Neural cell (in vitro differentiated cells): ENCODE results near the gene RUSF1. TPM values are rescaled to one million over a fixed set of nuclear protein-coding genes. Genes with fewer than 3 reads are reported as not detected.

ENCODE experiments used
- H2AFZ ChIP-seq: fragments of 200-600, 300-800 bp; sonication (generic), shearing (Covaris generic); 2 replicates; pipeline ENCODE4 v1.6.0; 2014; ENCODE audit warnings: low read depth, mild to moderate bottlenecking, antibody characterized with exemption, low read length, moderate library complexity
- H3F3A ChIP-seq: fragments of 200-600 bp; shearing (Covaris generic); 2 replicates; pipeline ENCODE4 v1.6.1; 2016; ENCODE audit warnings: mild to moderate bottlenecking, moderate library complexity, mixed read lengths, antibody characterized with exemption, low read length; ENCODE audit not compliant: insufficient read depth, poor library complexity, severe bottlenecking
- H3K27ac ChIP-seq: fragments of 200-600, 300-800 bp; sonication (generic), shearing (Covaris generic); 2 replicates; pipeline ENCODE4 v1.5.1; 2014; ENCODE audit warnings: mild to moderate bottlenecking, low read length, moderate library complexity
- H3K27me3 ChIP-seq: fragments of 300-800, 200-600 bp; sonication (generic), shearing (Covaris generic); 2 replicates; pipeline ENCODE4 v1.6.0; 2014; ENCODE audit warnings: mild to moderate bottlenecking, low read depth, low read length, moderate library complexity; ENCODE audit not compliant: insufficient read depth
- H3K36me3 ChIP-seq: fragments of 300-800, 200-600 bp; sonication (generic), shearing (Covaris generic); 2 replicates; pipeline ENCODE4 v1.5.1; 2014; ENCODE audit warnings: mild to moderate bottlenecking, antibody characterized with exemption, low read length, moderate library complexity; ENCODE audit not compliant: insufficient read depth
- H3K4me2 ChIP-seq: fragments of 300-800, 200-600 bp; sonication (generic), shearing (Covaris generic); 2 replicates; pipeline ENCODE4 v1.6.0; 2014; ENCODE audit warnings: mild to moderate bottlenecking, low read length
- H3K4me3 ChIP-seq: fragments of 300-800, 200-600 bp; sonication (generic), shearing (Covaris generic); 2 replicates; pipeline ENCODE4 v1.5.1; 2014; ENCODE audit warnings: mild to moderate bottlenecking, low read length, moderate library complexity
- H3K79me2 ChIP-seq: fragments of 200-600 bp; shearing (Covaris generic); replicated peaks from 2 replicates; pipeline ENCODE4 v1.6.0; 2014; ENCODE audit warnings: mild to moderate bottlenecking, low read length, moderate library complexity; ENCODE audit not compliant: insufficient read depth
- H3K9ac ChIP-seq: fragments of 300-800, 200-600 bp; sonication (generic), shearing (Covaris generic); 2 replicates; pipeline ENCODE4 v1.6.1; 2016; ENCODE audit warnings: mild to moderate bottlenecking, low read length, mixed read lengths
- H3K9me2 ChIP-seq: fragments of 200-600 bp; shearing (Covaris generic); 2 replicates; pipeline ENCODE4 v1.6.1; 2016; ENCODE audit warnings: mild to moderate bottlenecking, low read length, mixed read lengths; ENCODE audit not compliant: insufficient read depth
- H3K9me3 ChIP-seq: fragments of 200-600, 300-800 bp; sonication (generic), shearing (Covaris generic); 2 replicates; pipeline ENCODE4 v1.6.1; 2016; ENCODE audit warnings: mild to moderate bottlenecking, mixed run types, low read length, moderate library complexity, mixed read lengths
- H4K20me1 ChIP-seq: fragments of 200-600 bp; shearing (Covaris generic); 2 replicates; pipeline ENCODE4 v1.6.1; 2016; ENCODE audit warnings: mild to moderate bottlenecking, mixed run types; ENCODE audit not compliant: insufficient read depth
- CTCF ChIP-seq: fragments of 450-650 bp; IDR thresholded peaks from 2 replicates; pipeline ENCODE4 v1.5.1; 2014; ENCODE audit warnings: antibody characterized with exemption, mild to moderate bottlenecking, moderate library complexity; ENCODE audit not compliant: poor library complexity, severe bottlenecking
- EP300 ChIP-seq: fragments of 450-650 bp; conservative IDR thresholded peaks from 2 replicates; pipeline ENCODE4 v1.6.1; 2014; ENCODE audit warnings: antibody characterized with exemption, mild to moderate bottlenecking, moderate library complexity; ENCODE audit not compliant: poor library complexity, severe bottlenecking
- EZH2 ChIP-seq: fragments of 200-600, 300-800 bp; shearing (Covaris generic), sonication (generic); IDR thresholded peaks from 2 replicates; pipeline ENCODE4 v1.6.1; 2014; ENCODE audit warnings: antibody characterized with exemption, low read length, borderline replicate concordance, mild to moderate bottlenecking; ENCODE audit not compliant: insufficient read depth, poor library complexity, severe bottlenecking
- MXI1 ChIP-seq: fragments of 450-650 bp; conservative IDR thresholded peaks from 2 replicates; pipeline ENCODE4 v1.6.1; 2014; ENCODE audit warnings: antibody characterized with exemption, mild to moderate bottlenecking; ENCODE audit not compliant: poor library complexity, severe bottlenecking
- POLR2AphosphoS5 ChIP-seq: IDR thresholded peaks from 2 replicates; pipeline ENCODE4 v1.6.1; 2012
- RAD21 ChIP-seq: fragments of 450-650 bp; conservative IDR thresholded peaks from 2 replicates; pipeline ENCODE4 v1.6.1; 2014; ENCODE audit warnings: antibody characterized with exemption, mild to moderate bottlenecking, moderate library complexity
- REST ChIP-seq: IDR thresholded peaks from 2 replicates; pipeline ENCODE4 v1.6.1; 2012; ENCODE audit warnings: borderline replicate concordance
- SMC3 ChIP-seq: fragments of 450-650 bp; conservative IDR thresholded peaks from 2 replicates; pipeline ENCODE4 v1.6.1; 2014; ENCODE audit warnings: antibody characterized with exemption, mild to moderate bottlenecking, moderate library complexity; ENCODE audit not compliant: poor library complexity
- TAF1 ChIP-seq: IDR thresholded peaks from 2 replicates; pipeline ENCODE4 v1.6.1; 2012; ENCODE audit warnings: low read depth
- polyA plus RNA-seq: library from polyadenylated mRNA; depleted of rRNA; stranded (reverse); fragments of >200 nt; gene quantifications from 2 replicates; pipeline ENCODE4 v1.2.3, GENCODE V29; 2014

RUSF1 gene
- polyA plus RNA-seq, 1 donor from 2014 or later: 108 TPM

GRCh38 chr16:31459687-31460581 lies 48.3 kb downstream of the RUSF1 start:
- no peaks in the 10 kb centered on the region for H3K27me3 ChIP-seq

GRCh38 chr16:31458844-31459686 lies 49.1 kb downstream of the RUSF1 start, which contains the start of gene ARMC5:
ARMC5 (plus strand) TSS chr16:31459501; CDS start chr16:31459525, 24 bp downstream.
- Histone ChIP-seq H3K9me3 (no peaks in the 10 kb centered on the region), H3K36me3 (no peaks in the 10 kb centered on the region), H3K4me2 (peak within 1 kb of the TSS; percentile 98), H3F3A (peaks cover 8% of the 10 kb centered on the region), H3K27ac (peak within 1 kb of the TSS; percentile 98), H3K9ac (peak within 1 kb of the TSS; percentile 98), H3K4me3 (peak within 1 kb of the TSS; percentile 99), H3K9me2 (no peaks in the 10 kb centered on the region), H2AFZ (peak within 1 kb of the TSS; percentile 93), H3K27me3 (no peaks in the 10 kb centered on the region), H4K20me1 (no peaks in the 10 kb centered on the region), H3K79me2 (peaks cover 22% of the 10 kb centered on the region)
- peak; percentile 70 for TF ChIP-seq CTCF
- peak; percentile 77 for TF ChIP-seq TAF1
- TF ChIP-seq POLR2AphosphoS5: peak; percentile 96
- peak; percentile 48 for TF ChIP-seq RAD21
- TF ChIP-seq EP300: peak; percentile 80
- peak; percentile 99 for TF ChIP-seq MXI1
- TF ChIP-seq SMC3: peak; percentile 60
- TF ChIP-seq REST: peak; percentile 91
- TF ChIP-seq EZH2: no peak

More at GRCh38 chr16:31459687-31460581, 48.3 kb downstream of the RUSF1 start:
- H3K9me2 ChIP-seq: no peaks in the 10 kb centered on the region
- H3K27ac ChIP-seq: peak overlapping the region; percentile 98
- H2AFZ ChIP-seq: peak overlapping the region; percentile 93
- peak overlapping the region; percentile 98 for H3K4me2 ChIP-seq
- H3K4me3 ChIP-seq: peak overlapping the region; percentile 99
- H3F3A ChIP-seq: peaks cover 8% of the 10 kb centered on the region
- peaks cover 22% of the 10 kb centered on the region for H3K79me2 ChIP-seq
- peak overlapping the region; percentile 98 for H3K9ac ChIP-seq
- TF ChIP-seq EZH2 (no peak), RAD21 (no peak), TAF1 (peak; percentile 16), POLR2AphosphoS5 (peak; percentile 74)
- no peaks in the 10 kb centered on the region for H3K9me3 ChIP-seq
- H3K36me3 ChIP-seq: no peaks in the 10 kb centered on the region
- H4K20me1 ChIP-seq: no peaks in the 10 kb centered on the region
